ENCODE data around the gene ZSCAN29.

The ZSCAN29 gene

GRCh38 chr15:43382310-43382709, 11.5 kb upstream of the ZSCAN29 start:
- Mint-ChIP-seq H3K4me3 (no peak overlapping the region), H3K9me3 (no peaks in the 10 kb centered on the region), H3K27me3 (no peaks in the 10 kb centered on the region), H3K36me3 (peaks cover 60% of the 10 kb centered on the region), H3K4me1 (no peaks in the 10 kb centered on the region), H3K27ac (no peak overlapping the region)
- DNase-seq = no peak
- CTCF ChIA-PET = interaction anchor here (1.6 kb wide), 1 partner anchor 11 kb away, joined by 5 read pairs; the partner anchor contains the start of genes TUBGCP4 and ZSCAN29

GRCh38 chr15:43378601-43379000, 7.8 kb upstream of the ZSCAN29 start:
- Mint-ChIP-seq H3K9me3 (no peaks in the 10 kb centered on the region), H3K27ac (no peak overlapping the region), H3K36me3 (peaks cover 41% of the 10 kb centered on the region), H3K27me3 (no peaks in the 10 kb centered on the region), H3K4me3 (no peak overlapping the region), H3K4me1 (peaks cover 9% of the 10 kb centered on the region)
- CTCF ChIA-PET = interaction anchor here (0.6 to 1.8 kb wide), 2 partner anchors 8 to 57 kb away, joined by 4 to 6 read pairs; partner anchors contain the start of genes TUBGCP4 and ZSCAN29
- DNase-seq = no peak

- Mint-ChIP-seq H3K9me3 (no peaks in the 10 kb centered on the region), H3K36me3 (peaks cover 40% of the 10 kb centered on the region), H3K27ac (no peak overlapping the region), H3K27me3 (no peaks in the 10 kb centered on the region), H3K4me1 (peaks cover 28% of the 10 kb centered on the region), H3K4me3 (no peak overlapping the region)
- CTCF ChIA-PET = interaction anchor here (0.5 to 1.7 kb wide), 12 partner anchors 12 to 737 kb away, joined by 3 to 8 read pairs (median 4); no protein-coding TSS in a partner anchor
- peak; percentile 58 for DNase-seq
Measured at GRCh38 chr15:43376017-43376705, 5.3 kb upstream of the ZSCAN29 start.

GRCh38 chr15:43370310-43370974, 401 bp downstream of the ZSCAN29 start:
- peaks cover 18% of the 10 kb centered on the region for H3K9me3 Mint-ChIP-seq

GRCh38 chr15:43361313-43361903, 9.4 kb downstream of the ZSCAN29 start:
- Mint-ChIP-seq H3K9me3 (peaks cover 56% of the 10 kb centered on the region), H3K27me3 (no peaks in the 10 kb centered on the region), H3K27ac (no peak overlapping the region), H3K36me3 (peaks cover 81% of the 10 kb centered on the region), H3K4me1 (peaks cover 5% of the 10 kb centered on the region), H3K4me3 (no peak overlapping the region)
- no peak for DNase-seq
- CTCF ChIA-PET = interaction anchor here (1.9 kb wide), 1 partner anchor 9 kb away, joined by 14 read pairs; the partner anchor contains the start of genes TUBGCP4 and ZSCAN29

More at GRCh38 chr15:43370310-43370974, 401 bp downstream of the ZSCAN29 start:
- H3K4me3 Mint-ChIP-seq = peak overlapping the region; percentile 84
- peak overlapping the region; percentile 75 for H3K27ac Mint-ChIP-seq
- no peak for DNase-seq
- H3K36me3 Mint-ChIP-seq = peaks cover 58% of the 10 kb centered on the region
- peaks cover 55% of the 10 kb centered on the region for H3K4me1 Mint-ChIP-seq
- H3K27me3 Mint-ChIP-seq = no peaks in the 10 kb centered on the region
- CTCF ChIA-PET = interaction anchor here (1.5 to 2.8 kb wide), 5 partner anchors 9 to 140 kb away, joined by 5 to 14 read pairs (median 9); no protein-coding TSS in a partner anchor

GRCh38 chr15:43360821-43361220, 10.0 kb downstream of the ZSCAN29 start:
- CTCF ChIA-PET = interaction anchor here (1.9 kb wide), 1 partner anchor 10 kb away, joined by 14 read pairs; the partner anchor contains the start of genes TUBGCP4 and ZSCAN29
- peaks cover 57% of the 10 kb centered on the region for H3K9me3 Mint-ChIP-seq
- peaks cover 80% of the 10 kb centered on the region for H3K36me3 Mint-ChIP-seq
- no peaks in the 10 kb centered on the region for H3K27me3 Mint-ChIP-seq
- no peak for DNase-seq
- no peak overlapping the region for H3K4me3 Mint-ChIP-seq
- no peak overlapping the region for H3K27ac Mint-ChIP-seq
- peaks cover 5% of the 10 kb centered on the region for H3K4me1 Mint-ChIP-seq

- DNase-seq = no peak
- CTCF ChIA-PET = no interaction called here
- Mint-ChIP-seq H3K4me3 (no peak overlapping the region), H3K36me3 (peaks cover 42% of the 10 kb centered on the region), H3K4me1 (peaks cover 14% of the 10 kb centered on the region), H3K27ac (no peak overlapping the region), H3K9me3 (peaks cover 4% of the 10 kb centered on the region), H3K27me3 (no peaks in the 10 kb centered on the region)
Measured at GRCh38 chr15:43352693-43353382, 18.0 kb downstream of the ZSCAN29 start.

GRCh38 chr15:43347114-43347513, 23.7 kb downstream of the ZSCAN29 start:
- Mint-ChIP-seq H3K4me3 (no peak overlapping the region), H3K27ac (no peak overlapping the region), H3K27me3 (no peaks in the 10 kb centered on the region), H3K9me3 (no peaks in the 10 kb centered on the region), H3K4me1 (no peaks in the 10 kb centered on the region), H3K36me3 (peaks cover 22% of the 10 kb centered on the region)
- no peak for DNase-seq
- CTCF ChIA-PET = no interaction called here

GRCh38 chr15:43346305-43346704, 24.5 kb downstream of the ZSCAN29 start:
- CTCF ChIA-PET = no interaction called here
- Mint-ChIP-seq H3K9me3 (no peaks in the 10 kb centered on the region), H3K4me1 (no peaks in the 10 kb centered on the region), H3K4me3 (no peak overlapping the region), H3K36me3 (peaks cover 15% of the 10 kb centered on the region), H3K27me3 (no peaks in the 10 kb centered on the region), H3K27ac (no peak overlapping the region)
- peak; percentile 46 for DNase-seq

- Mint-ChIP-seq H3K27ac (peak overlapping the region; percentile 100), H3K27me3 (peaks cover 7% of the 10 kb centered on the region), H3K4me1 (peaks cover 35% of the 10 kb centered on the region), H3K9me3 (no peaks in the 10 kb centered on the region), H3K36me3 (peaks cover 41% of the 10 kb centered on the region), H3K4me3 (peak overlapping the region; percentile 93)
- CTCF ChIA-PET = interaction anchor here (1.8 kb wide), 1 partner anchor 184 kb away, joined by 3 read pairs; no protein-coding TSS in a partner anchor
- no peak for DNase-seq
Measured at GRCh38 chr15:43330780-43331087, 40.1 kb downstream of the ZSCAN29 start.

GRCh38 chr15:43329960-43330779, 40.7 kb downstream of the ZSCAN29 start, which contains the start of gene LCMT2:
Gene LCMT2 (minus strand): TSS chr15:43330573. CDS start chr15:43330489, 84 bp downstream.
- peaks cover 39% of the 10 kb centered on the region for H3K36me3 Mint-ChIP-seq
- peak within 1 kb of the TSS; percentile 100 for H3K27ac Mint-ChIP-seq
- peaks cover 35% of the 10 kb centered on the region for H3K4me1 Mint-ChIP-seq
- H3K4me3 Mint-ChIP-seq = peak within 1 kb of the TSS; percentile 93
- no peaks in the 10 kb centered on the region for H3K9me3 Mint-ChIP-seq
- CTCF ChIA-PET = interaction anchor here (1.8 kb wide), 1 partner anchor 185 kb away, joined by 3 read pairs; no protein-coding TSS in a partner anchor
- DNase-seq = peak; percentile 93
- H3K27me3 Mint-ChIP-seq = peaks cover 7% of the 10 kb centered on the region

GRCh38 chr15:43329217-43329959, 41.5 kb downstream of the ZSCAN29 start:
- Mint-ChIP-seq H3K36me3 (peaks cover 36% of the 10 kb centered on the region), H3K4me1 (peaks cover 35% of the 10 kb centered on the region), H3K27me3 (peaks cover 7% of the 10 kb centered on the region), H3K27ac (peak overlapping the region; percentile 100), H3K4me3 (peak overlapping the region; percentile 93), H3K9me3 (no peaks in the 10 kb centered on the region)
- CTCF ChIA-PET = interaction anchor here (1.4 to 1.8 kb wide), 2 partner anchors 104 to 186 kb away, joined by 3 read pairs; no protein-coding TSS in a partner anchor
- peak; percentile 26 for DNase-seq
